Measurements from ENCODE around the gene CCDC138.

GRCh38 chr2:108786354-108787215 is at the start of gene CCDC138:
- TF ChIP-seq CTCF (IDR thresholded peaks at IDR 0.05): peak in 1 of 6 experiments; percentile 7
- peak in 1 of 4 donors; percentile 52 for TF ChIP-seq POLR2A (IDR thresholded peaks at IDR 0.05)
